COLO829 (cell line): ENCODE measurements around the gene VAV2.
"Not testable (repeated sequence)": the region's sequence is repeated elsewhere in the genome, so short reads cannot be mapped to it uniquely, and the experiment has no call there.

Experiments used
- DNase-seq: peaks from one replicate; pipeline ENCODE4 v3.0.0; 2012; ENCODE audit warnings: low spot score

Gene VAV2

GRCh38 chr9:133995012-133995896, 3.1 kb upstream of the VAV2 start:
- peak; percentile 35 for DNase-seq

GRCh38 chr9:133994353-133995011, 2.4 kb upstream of the VAV2 start:
- peak; percentile 67 for DNase-seq

- DNase-seq, result no peak
These were observed 1.6 kb upstream of the VAV2 start for GRCh38 chr9:133993635-133994253.

GRCh38 chr9:133992780-133993634, 883 bp upstream of the VAV2 start:
- DNase-seq, result peak; percentile 65

- DNase-seq, result no peak
These were observed 756 bp downstream of the VAV2 start for GRCh38 chr9:133991214-133991921.

- DNase-seq, result no peak
These were observed 1.5 kb downstream of the VAV2 start for GRCh38 chr9:133990366-133991213.

GRCh38 chr9:133989625-133990365, 2.3 kb downstream of the VAV2 start:
- DNase-seq, result no peak

GRCh38 chr9:133988771-133989170, 3.4 kb downstream of the VAV2 start:
- not testable (repeated sequence) for DNase-seq

GRCh38 chr9:133987946-133988665, 4.0 kb downstream of the VAV2 start:
- no peak for DNase-seq

GRCh38 chr9:133987446-133987788, 4.7 kb downstream of the VAV2 start:
- DNase-seq, result no peak

GRCh38 chr9:133986774-133987445, 5.2 kb downstream of the VAV2 start:
- no peak for DNase-seq

- no peak for DNase-seq
These were observed 6.1 kb downstream of the VAV2 start for GRCh38 chr9:133986061-133986460.

GRCh38 chr9:133982971-133983720, 9.0 kb downstream of the VAV2 start:
- DNase-seq, result no peak

GRCh38 chr9:133981958-133982681, 10.0 kb downstream of the VAV2 start:
- DNase-seq, result no peak

GRCh38 chr9:133981589-133981957, 10.6 kb downstream of the VAV2 start:
- DNase-seq, result no peak

GRCh38 chr9:133980864-133981588, 11.1 kb downstream of the VAV2 start:
- no peak for DNase-seq
